Putamen (tissue), 1 donor: ENCODE data around the gene AAMP.

Source experiments
- DNase-seq: peaks from one replicate; pipeline ENCODE4 v3.0.0-alpha.2; 2016; ENCODE audit warnings: low spot score

The AAMP gene

GRCh38 chr2:218294430-218295022 is 24.6 kb upstream of the AAMP start:
- no peak for DNase-seq

- no peak for DNase-seq
Measured at GRCh38 chr2:218293715-218294429, 23.9 kb upstream of the AAMP start.

- DNase-seq = peak; percentile 74
Measured at GRCh38 chr2:218292048-218293014, 22.4 kb upstream of the AAMP start, which contains the start of gene TMBIM1. TMBIM1 (minus strand) TSS chr2:218292503; CDS start chr2:218282141, 10,362 bp downstream.

- DNase-seq = no peak
Measured at GRCh38 chr2:218291318-218292047, 21.5 kb upstream of the AAMP start.

GRCh38 chr2:218290316-218291261 is 20.7 kb upstream of the AAMP start:
- no peak for DNase-seq

- no peak for DNase-seq
Measured at GRCh38 chr2:218289639-218290315, 19.8 kb upstream of the AAMP start.

GRCh38 chr2:218286570-218287459 is 16.9 kb upstream of the AAMP start:
- peak; percentile 93 for DNase-seq

- DNase-seq = peak; percentile 62
Measured at GRCh38 chr2:218285604-218286003, 15.7 kb upstream of the AAMP start.

- DNase-seq = no peak
Measured at GRCh38 chr2:218284106-218284811, 14.3 kb upstream of the AAMP start.

- DNase-seq = peak; percentile 60
Measured at GRCh38 chr2:218282173-218282991, 12.4 kb upstream of the AAMP start.

GRCh38 chr2:218281449-218281848 is 11.5 kb upstream of the AAMP start:
- DNase-seq = no peak

GRCh38 chr2:218280260-218280870 is 10.4 kb upstream of the AAMP start:
- DNase-seq = no peak

- no peak for DNase-seq
Measured at GRCh38 chr2:218278531-218279360, 8.8 kb upstream of the AAMP start.

GRCh38 chr2:218277921-218278320 is 8.0 kb upstream of the AAMP start:
- DNase-seq = no peak

- DNase-seq = no peak
Measured at GRCh38 chr2:218276986-218277755, 7.2 kb upstream of the AAMP start.
